GM21526 (cell line): ENCODE data around the gene MYO3B.

Experiments
- ATAC-seq: cut with Tn5 transposase; IDR thresholded peaks from one replicate; pipeline ENCODE4 v1.9.1; 2021; ENCODE audit warnings: moderate library complexity; ENCODE audit not compliant: unreplicated experiment, low FRiP score

MYO3B gene

GRCh38 chr2:170292415-170292814 is 114.5 kb downstream of the MYO3B start:
- ATAC-seq: no peak

DNA sequence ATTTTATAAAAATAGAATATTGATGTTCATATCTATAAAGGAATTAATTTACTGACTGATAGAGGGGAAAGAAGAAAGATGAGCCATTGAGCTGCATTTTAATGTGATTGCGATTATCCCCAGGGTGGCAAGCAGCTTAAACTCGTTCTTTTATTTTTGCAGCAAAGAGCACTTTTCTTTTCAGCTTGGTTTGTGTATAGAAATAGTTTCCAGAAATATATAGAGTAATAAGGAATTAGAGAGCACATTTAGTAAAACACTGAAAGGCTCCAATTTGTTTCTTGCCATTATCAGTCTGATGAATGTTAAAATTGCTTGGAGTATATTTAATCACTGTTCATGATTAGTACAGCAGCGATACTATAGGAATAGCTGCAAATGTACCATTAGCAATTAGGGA is 119.5 kb downstream of the MYO3B start:
- no peak for ATAC-seq

DNA sequence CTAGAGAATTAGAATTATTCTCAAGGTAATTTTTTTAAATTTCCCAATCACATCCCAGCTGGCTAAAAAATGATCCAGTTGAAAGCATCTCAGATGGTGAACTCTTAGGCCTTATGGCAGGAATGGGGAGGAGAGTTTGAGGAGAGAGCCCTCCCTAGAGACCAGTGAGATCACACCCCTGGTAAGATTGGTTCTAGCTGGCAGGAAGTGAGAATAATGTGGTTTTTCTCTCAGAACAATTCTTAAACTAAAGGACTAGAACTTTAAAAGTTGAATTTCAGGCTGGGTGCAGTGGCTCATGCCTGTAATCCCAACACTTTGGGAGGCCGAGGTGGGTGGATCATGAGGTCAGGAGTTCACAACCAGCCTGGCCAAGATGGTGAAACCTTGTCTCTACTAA is 120.2 kb downstream of the MYO3B start:
- ATAC-seq: peak; percentile 69

DNA sequence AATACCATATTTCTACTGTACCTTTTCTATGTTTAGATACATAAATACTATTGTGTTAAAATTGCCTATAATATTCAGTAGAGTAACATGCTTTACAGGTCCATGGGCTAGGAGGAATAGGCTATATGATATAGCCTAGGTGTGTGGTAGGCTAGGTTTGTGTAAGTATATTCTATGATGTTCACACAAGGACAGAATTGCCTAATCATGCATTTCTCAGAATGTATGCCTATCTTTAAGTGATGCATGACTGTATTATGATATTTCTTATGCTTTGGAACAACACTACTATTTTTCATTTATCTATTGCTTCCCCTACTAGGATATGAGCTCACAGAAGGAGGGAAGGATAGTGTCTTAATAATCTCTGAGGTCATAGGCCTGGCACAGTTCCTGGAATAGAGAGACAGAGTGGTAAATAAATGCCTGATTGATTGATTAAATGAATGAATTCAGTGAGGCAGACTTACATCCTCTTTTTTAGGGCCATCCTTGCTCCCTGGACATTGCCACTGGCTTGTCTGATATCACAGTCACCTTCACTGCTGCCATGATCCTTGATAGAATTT is 121.0 kb downstream of the MYO3B start:
- ATAC-seq: no peak

DNA sequence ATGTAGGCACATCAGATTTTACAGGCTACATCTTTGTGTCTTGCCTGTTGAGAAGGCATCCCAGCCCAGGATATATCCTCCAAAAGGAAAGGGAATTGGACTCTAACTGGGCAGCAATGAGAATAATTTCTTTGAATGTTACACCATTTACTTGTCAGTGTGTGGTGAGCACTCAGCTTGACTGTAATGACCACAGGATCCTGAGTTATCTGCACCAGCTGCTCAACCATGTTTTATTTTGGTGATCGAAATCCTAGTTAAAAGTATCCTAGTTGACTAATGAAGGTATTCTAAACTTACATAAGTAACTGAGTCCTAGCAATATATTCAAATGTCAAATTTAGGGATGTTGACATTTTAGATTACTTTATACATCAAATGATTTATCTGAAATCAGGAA is 123.0 kb downstream of the MYO3B start:
- ATAC-seq: no peak

DNA sequence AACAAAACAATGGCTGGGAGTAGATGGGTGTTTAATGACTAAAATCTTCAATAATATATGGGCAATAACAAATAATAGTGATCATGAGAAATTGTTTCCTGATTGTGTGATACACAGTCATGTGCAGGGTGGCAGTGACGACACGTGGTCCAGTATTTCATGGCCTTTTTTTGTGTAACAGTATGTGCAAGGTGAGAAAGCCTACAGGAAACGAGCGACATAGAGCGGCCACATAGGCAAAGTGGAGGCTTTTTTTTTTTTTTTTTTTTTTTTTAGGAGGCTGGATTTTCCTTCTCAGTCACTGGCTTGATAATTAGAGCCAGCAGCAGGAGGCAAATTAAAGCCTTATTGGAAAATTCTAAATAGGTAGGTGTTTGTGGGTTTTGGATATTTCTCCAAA is 123.7 kb downstream of the MYO3B start:
- ATAC-seq: no peak

GRCh38 chr2:170305711-170306110 is 127.8 kb downstream of the MYO3B start:
- no peak for ATAC-seq

DNA sequence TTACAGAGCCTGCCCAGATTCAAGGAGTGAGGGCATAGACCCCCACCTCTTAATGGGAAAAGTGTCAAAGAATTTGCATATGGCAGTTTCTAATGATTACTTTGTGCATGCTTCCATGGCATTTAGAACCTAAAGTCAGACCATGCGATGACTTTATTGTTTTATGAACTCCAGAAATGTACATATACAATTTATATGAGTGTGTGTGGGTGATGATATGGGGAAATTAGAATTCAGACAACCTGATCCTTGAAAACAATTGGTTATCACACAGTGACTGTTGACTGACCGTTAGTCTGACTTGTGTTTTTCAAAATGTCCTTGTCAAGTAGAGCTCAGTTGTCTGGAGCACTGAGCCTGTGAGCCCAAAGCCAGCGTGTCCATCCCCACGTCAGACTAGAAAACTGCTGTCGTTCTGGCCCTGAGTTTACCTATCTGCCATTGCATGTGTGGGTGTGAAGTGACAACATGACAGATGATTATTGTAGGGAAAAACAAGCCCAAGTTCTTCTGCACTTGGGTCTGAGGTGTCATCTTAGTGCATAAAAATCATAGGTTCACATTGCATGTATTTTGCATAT is 128.4 kb downstream of the MYO3B start:
- no peak for ATAC-seq

DNA sequence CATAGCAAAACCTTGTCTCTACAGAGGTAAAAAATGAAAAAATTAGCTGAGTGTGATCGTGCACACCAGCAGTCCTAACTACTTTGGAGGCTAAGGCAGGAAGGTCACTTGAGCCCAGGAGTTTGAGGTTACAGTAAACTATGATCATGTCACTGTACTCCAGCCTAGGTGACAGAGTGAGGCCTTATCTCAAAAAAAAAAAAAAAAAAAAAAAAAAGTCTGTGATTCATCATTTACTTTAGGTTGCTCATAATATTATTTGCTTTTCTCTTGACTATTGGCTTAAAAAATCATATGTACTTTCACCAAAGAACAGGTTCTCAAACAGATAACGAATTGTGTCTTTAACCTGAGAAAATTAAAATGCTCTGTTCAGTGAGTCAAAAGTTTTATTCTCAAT is 129.1 kb downstream of the MYO3B start:
- no peak for ATAC-seq

DNA sequence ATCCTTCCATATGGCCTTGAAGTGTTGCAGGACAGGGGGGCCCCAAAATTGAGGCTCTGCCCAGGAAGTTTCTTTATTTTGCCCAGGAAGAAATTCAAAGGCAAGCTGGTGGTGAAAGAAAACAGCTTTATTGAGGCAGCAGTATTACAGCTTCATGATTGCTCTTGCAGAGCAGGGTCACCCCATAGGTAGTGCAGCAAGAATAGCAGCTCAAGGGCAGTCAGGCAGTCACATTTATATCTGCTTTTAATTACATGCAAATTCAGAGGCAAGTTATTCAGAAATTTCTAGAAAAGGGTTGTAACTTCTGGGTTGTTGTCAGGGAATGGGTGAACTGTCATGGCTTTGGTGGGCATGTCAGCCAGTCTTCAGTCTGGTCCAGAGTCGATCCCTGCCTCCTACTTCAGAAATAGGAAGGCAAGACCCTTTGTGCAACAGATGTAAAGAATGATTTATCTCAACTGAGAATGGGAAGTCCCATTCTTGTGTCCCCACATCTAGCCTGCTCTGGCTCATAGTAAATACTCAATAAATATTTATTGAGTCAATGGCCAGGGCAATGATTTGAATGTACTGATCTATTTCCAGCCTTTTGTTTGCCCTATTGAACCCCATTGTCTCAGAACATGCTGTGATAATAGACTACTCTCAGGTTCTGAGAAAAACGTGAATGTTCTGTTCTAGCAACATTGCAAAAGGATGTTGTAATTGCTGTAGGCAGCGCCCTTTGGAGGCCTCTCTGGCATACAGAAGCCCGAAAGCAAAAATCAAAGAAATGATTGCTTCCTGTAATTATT is 129.8 kb downstream of the MYO3B start:
- no peak for ATAC-seq

DNA sequence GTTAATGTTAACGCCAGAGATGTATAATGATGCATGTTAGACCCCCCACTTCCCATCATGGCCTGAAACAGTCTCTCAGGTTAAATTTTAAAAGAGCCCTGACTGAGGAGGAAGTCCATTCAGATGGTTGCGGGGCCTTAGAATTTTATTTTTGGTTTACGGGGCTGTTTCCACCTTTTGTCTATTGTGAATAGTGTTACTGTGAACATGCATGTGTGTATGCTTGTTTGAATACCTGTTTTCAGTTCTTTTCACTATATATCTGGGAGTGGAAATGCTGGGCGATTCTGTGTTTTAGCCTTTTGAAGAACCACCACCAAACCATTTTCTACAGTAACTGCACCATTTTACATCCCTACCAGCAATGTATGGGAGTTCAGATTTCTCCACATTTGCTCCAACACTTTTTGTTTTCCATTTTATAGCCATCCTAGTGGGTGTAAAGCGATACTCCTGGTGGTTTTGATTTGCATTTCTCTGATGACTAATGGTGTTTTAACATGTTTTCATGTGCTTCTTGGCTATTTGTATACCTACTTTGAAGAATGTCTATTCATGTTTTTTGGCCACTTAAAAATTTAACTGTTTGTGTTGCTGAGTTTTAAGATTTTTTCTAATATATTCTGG is 133.0 kb downstream of the MYO3B start:
- no peak for ATAC-seq

- no peak for ATAC-seq
These were observed 135.5 kb downstream of the MYO3B start for GRCh38 chr2:170313347-170313991.

DNA sequence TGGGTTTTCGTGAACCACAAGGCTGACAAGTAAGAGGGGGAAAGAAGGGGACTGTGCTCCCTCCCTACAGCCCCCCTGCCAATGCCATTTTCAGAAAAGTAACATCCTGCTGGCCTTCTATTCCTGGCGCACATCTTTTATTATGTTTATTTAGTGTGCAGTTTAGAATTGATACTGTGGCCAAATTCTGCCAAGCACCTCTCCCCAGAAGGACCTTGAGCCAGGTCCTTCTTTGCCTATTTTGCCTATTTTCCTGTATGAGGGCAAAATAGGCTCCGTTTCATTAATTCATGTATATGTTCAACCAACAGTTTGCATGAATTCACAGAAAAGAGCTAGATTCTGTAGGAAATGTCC is 136.0 kb downstream of the MYO3B start:
- ATAC-seq: no peak

- ATAC-seq: no peak
These were observed 136.9 kb downstream of the MYO3B start for GRCh38 chr2:170314744-170315447.

GRCh38 chr2:170320948-170321347 is 143.0 kb downstream of the MYO3B start:
- ATAC-seq: no peak

- no peak for ATAC-seq
These were observed 143.6 kb downstream of the MYO3B start for GRCh38 chr2:170321526-170321925.

DNA sequence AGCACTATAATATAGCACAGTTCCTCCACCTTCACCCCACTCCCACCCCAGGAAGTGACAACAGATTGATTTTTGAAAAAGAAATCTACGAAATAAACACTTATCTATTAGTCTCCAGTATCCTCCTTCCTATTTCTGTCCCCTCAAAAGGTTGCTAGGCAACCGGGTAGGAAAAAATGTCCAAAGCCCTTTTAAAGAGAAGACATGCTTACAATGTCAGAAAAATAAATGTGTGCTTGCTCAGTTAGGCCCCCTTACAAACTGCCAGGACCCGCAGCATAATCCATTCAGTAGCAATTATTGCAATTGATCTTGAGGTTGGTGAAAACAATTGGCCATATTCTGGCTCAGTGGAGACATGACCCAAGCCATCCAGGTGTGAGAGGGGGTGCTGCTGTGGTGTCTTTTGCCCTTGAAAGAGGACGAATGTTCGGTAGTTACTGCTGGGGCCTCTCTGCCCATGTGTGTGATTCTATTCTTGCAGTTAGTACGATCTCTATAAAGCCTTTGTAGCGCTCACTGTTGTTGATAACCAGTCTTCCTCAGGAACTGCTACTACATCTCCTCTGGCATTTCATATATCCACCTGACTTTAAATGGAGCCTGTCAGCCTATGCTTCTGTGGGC is 144.3 kb downstream of the MYO3B start:
- no peak for ATAC-seq

DNA sequence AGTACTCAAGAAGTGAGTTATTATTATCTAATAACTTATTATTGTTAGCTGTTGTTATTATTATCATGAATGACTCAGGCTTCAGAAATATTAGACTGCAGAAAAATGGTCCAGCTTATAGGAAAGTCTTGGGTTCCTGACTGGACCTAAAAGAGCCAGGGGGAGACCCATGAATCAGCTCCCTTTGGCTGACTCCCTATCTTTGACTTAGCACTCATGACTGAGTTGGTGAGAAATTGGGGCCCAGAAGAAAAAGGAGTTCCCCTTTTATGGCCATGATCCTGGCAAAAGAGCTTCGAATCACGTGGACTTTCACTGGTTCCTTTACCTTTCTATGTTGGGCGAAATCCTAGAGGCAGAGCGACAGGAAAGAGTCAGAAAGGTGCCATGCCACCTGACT is 145.8 kb downstream of the MYO3B start:
- ATAC-seq: no peak

DNA sequence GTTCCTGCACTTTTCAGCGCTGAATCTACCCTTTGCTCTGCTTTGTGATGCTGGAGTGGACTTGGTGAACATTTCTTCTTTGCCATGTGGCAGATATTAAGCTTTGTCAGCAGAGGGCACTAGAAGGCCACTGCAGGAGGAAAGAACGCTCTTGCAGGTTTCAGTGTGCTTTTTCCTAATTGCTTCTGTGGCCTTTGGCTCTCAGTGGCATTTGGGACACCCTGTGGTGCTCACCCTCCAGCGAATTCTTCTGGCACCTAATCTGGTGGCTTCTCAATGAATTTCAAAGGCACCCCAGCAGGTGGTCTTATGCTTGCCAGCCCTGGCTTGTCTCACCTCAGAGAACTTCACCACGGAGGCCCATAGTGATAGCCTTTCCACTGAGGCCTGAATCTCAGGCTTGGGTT is 146.7 kb downstream of the MYO3B start:
- no peak for ATAC-seq

DNA sequence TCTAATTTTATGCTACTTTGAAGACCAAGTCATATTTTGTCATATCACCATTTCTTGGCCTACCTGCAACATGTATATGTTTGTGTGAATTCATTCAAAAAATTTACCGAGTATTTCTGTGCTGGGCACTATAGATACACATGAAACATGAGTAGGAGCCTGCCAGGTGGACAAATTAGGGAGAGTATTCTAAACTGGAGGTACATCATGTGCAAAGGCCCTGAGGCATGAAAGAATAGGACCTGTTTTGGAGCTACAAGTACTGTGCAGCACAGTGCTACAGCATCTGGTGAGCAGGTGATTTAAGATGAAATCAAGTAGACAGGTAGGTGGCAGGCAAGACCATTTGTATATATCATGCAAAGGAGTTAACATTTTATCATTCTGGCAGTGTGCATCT is 152.9 kb downstream of the MYO3B start:
- no peak for ATAC-seq
